ENCODE data around the gene TBL3. TPM values are rescaled to one million over a fixed set of nuclear protein-coding genes. Genes with fewer than 3 reads are reported as not detected.

Gene TBL3
- total RNA-seq, 1 donor from 2014 or later = 30.7 TPM

- H3K4me3 Mint-ChIP-seq = no peak overlapping the region
- no peaks in the 10 kb centered on the region for H3K36me3 Mint-ChIP-seq
- TF ChIP-seq EZH2phosphoT487 (IDR thresholded peaks at IDR 0.05) = no peak
- peak; percentile 84 for TF ChIP-seq CTCF (IDR thresholded peaks at IDR 0.05)
- Histone ChIP-seq H3K27me3 (peaks cover 36% of the 10 kb centered on the region), H3K79me2 (ENCODE audit: low read depth) (no peaks in the 10 kb centered on the region), H4K20me1 (ENCODE audit: low read depth) (no peaks in the 10 kb centered on the region), H2AFZ (replicated peaks) (peak overlapping the region; percentile 87), H3K27ac (no peak overlapping the region), H3K36me3 (no peaks in the 10 kb centered on the region), H3K9ac (no peak overlapping the region), H3K4me1 (no peaks in the 10 kb centered on the region), H3F3A (ENCODE audit: low read depth) (peaks cover 4% of the 10 kb centered on the region), H3K4me2 (peak overlapping the region; percentile 80), H3K4me3 (peak overlapping the region; percentile 54), H3K9me3 (ENCODE audit: low read depth) (no peaks in the 10 kb centered on the region)
- no peak overlapping the region for H3K27ac Mint-ChIP-seq
- no peaks in the 10 kb centered on the region for H3K9me3 Mint-ChIP-seq
- peak; percentile 92 for DNase-seq (ENCODE audit: low spot score)
- H3K4me1 Mint-ChIP-seq = peaks cover 2% of the 10 kb centered on the region
- peaks cover 8% of the 10 kb centered on the region for H3K27me3 Mint-ChIP-seq (ENCODE audit: insufficient read depth, low read depth)
These were observed 42.1 kb upstream of the TBL3 start for GRCh38 chr16:1929578-1930337.

- Histone ChIP-seq H3K4me3 (no peak overlapping the region), H2AFZ (replicated peaks) (no peak overlapping the region), H3K36me3 (no peaks in the 10 kb centered on the region), H3F3A (ENCODE audit: low read depth) (peaks cover 4% of the 10 kb centered on the region), H3K79me2 (ENCODE audit: low read depth) (no peaks in the 10 kb centered on the region), H3K27ac (no peak overlapping the region), H3K9ac (no peak overlapping the region), H4K20me1 (ENCODE audit: low read depth) (no peaks in the 10 kb centered on the region), H3K4me1 (no peaks in the 10 kb centered on the region), H3K4me2 (no peak overlapping the region), H3K27me3 (peaks cover 33% of the 10 kb centered on the region), H3K9me3 (ENCODE audit: low read depth) (no peaks in the 10 kb centered on the region)
- no peak overlapping the region for H3K27ac Mint-ChIP-seq
- H3K4me1 Mint-ChIP-seq = peaks cover 2% of the 10 kb centered on the region
- H3K27me3 Mint-ChIP-seq (ENCODE audit: insufficient read depth, low read depth) = peaks cover 8% of the 10 kb centered on the region
- no peaks in the 10 kb centered on the region for H3K9me3 Mint-ChIP-seq
- no peaks in the 10 kb centered on the region for H3K36me3 Mint-ChIP-seq
- TF ChIP-seq EZH2 (IDR thresholded peaks at IDR 0.05) (no peak), EZH2phosphoT487 (IDR thresholded peaks at IDR 0.05) (no peak), CTCF (IDR thresholded peaks at IDR 0.05) (no peak)
- no peak overlapping the region for H3K4me3 Mint-ChIP-seq
- no peak for DNase-seq (ENCODE audit: low spot score)
These were observed 41.5 kb upstream of the TBL3 start for GRCh38 chr16:1930338-1930720.

- Histone ChIP-seq H4K20me1 (ENCODE audit: low read depth) (no peaks in the 10 kb centered on the region), H3K4me1 (no peaks in the 10 kb centered on the region), H3K27ac (no peak overlapping the region), H3K9me3 (ENCODE audit: low read depth) (no peaks in the 10 kb centered on the region), H3K4me2 (no peak overlapping the region), H3K36me3 (no peaks in the 10 kb centered on the region), H3F3A (ENCODE audit: low read depth) (peaks cover 4% of the 10 kb centered on the region), H3K27me3 (peaks cover 33% of the 10 kb centered on the region), H3K4me3 (no peak overlapping the region), H3K9ac (no peak overlapping the region), H2AFZ (replicated peaks) (no peak overlapping the region), H3K79me2 (ENCODE audit: low read depth) (no peaks in the 10 kb centered on the region)
- Mint-ChIP-seq H3K36me3 (peaks cover 2% of the 10 kb centered on the region), H3K27me3 (ENCODE audit: insufficient read depth, low read depth) (peaks cover 9% of the 10 kb centered on the region), H3K27ac (no peak overlapping the region), H3K9me3 (no peaks in the 10 kb centered on the region), H3K4me3 (no peak overlapping the region), H3K4me1 (peaks cover 2% of the 10 kb centered on the region)
- DNase-seq (ENCODE audit: low spot score) = peak; percentile 58
- TF ChIP-seq CTCF (IDR thresholded peaks at IDR 0.05) = peak; percentile 31
- no peak for TF ChIP-seq EZH2phosphoT487 (IDR thresholded peaks at IDR 0.05)
These were observed 39.5 kb upstream of the TBL3 start for GRCh38 chr16:1932050-1933028.
